ENCODE measurements around the gene ANO5.

The ANO5 gene, protein sequence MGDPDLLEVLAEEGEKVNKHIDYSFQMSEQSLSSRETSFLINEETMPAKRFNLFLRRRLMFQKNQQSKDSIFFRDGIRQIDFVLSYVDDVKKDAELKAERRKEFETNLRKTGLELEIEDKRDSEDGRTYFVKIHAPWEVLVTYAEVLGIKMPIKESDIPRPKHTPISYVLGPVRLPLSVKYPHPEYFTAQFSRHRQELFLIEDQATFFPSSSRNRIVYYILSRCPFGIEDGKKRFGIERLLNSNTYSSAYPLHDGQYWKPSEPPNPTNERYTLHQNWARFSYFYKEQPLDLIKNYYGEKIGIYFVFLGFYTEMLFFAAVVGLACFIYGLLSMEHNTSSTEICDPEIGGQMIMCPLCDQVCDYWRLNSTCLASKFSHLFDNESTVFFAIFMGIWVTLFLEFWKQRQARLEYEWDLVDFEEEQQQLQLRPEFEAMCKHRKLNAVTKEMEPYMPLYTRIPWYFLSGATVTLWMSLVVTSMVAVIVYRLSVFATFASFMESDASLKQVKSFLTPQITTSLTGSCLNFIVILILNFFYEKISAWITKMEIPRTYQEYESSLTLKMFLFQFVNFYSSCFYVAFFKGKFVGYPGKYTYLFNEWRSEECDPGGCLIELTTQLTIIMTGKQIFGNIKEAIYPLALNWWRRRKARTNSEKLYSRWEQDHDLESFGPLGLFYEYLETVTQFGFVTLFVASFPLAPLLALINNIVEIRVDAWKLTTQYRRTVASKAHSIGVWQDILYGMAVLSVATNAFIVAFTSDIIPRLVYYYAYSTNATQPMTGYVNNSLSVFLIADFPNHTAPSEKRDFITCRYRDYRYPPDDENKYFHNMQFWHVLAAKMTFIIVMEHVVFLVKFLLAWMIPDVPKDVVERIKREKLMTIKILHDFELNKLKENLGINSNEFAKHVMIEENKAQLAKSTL

DNA sequence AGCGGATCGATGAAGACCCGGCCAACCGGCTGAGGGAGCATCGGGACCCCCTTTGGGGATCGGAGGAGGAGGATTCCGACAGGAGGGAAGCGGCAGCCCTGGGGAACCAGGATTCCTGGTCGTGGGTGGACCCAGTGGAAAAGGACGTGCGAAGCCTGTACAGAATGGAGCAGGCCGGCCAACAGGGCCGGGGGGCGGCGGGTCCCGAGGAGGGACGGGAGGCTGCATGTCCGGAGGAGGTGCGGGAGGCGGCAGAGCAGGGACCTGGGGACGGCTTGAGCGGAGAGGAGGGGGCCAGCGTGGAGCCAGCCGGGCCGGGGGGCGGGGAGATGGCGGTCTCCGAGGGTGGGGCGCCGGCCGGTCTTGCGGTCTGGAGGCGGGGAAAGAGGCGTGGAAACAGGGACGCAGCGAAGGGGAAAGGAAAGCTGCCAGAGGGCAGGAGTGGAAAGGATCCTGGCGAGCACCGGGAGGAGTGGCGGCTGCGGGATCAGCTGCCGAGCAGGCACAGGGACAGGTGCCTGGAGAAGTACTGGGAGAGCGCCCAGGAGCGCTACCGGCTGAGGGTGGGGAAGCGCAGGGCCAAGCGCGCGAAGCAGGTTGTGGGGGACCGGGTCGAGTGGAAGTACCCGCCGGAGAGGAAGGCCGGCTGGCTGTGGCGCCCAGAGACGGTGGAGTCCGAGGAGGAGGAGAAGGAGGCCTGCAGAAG is at the start of gene ANO5:
Gene ANO5, plus strand, starts transcription at position 444 of the 706 bp plus-strand sequence. CDS start 408 bp downstream, outside the sequence.
- Mint-ChIP-seq H3K4me3 (peak within 1 kb of the TSS; percentile 54), H3K4me1 (ENCODE audit: low read depth) (peaks cover 2% of the 10 kb centered on the region), H3K36me3 (ENCODE audit: low read depth) (no peaks in the 10 kb centered on the region), H3K27ac (no peak within 1 kb of the TSS), H3K27me3 (ENCODE audit: low read depth) (peaks cover 35% of the 10 kb centered on the region), H3K9me3 (no peaks in the 10 kb centered on the region)
- no peak for DNase-seq (ENCODE audit: low spot score)

DNA sequence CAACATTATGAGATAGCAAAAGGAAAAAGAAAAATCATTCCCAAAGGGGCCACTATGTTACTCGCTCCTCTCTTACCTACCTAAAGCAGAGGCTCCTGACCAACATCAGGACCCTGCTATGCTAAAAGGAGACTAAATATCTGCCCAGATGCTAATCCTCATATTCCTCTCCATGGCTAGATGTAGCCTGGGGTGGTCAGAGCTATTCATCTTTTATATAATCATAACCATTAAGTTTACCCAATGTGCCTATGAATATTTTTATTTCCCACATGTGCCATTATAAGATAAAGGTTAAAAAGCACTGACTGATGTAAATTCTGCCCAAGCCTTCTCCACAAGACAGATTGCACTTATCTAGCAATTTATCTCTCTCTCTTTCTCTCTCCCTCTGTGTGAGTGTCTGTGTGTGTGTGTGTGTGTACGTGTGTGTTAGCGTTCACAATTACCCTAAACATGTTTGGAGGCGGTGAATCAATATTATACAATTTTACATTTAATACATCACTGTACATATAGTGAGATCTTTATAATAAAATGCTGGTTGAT is 41.2 kb upstream of the ANO5 start:
- DNase-seq (ENCODE audit: low spot score): no peak
- Mint-ChIP-seq H3K4me1 (ENCODE audit: low read depth) (no peaks in the 10 kb centered on the region), H3K27me3 (ENCODE audit: low read depth) (no peaks in the 10 kb centered on the region), H3K36me3 (ENCODE audit: low read depth) (no peaks in the 10 kb centered on the region), H3K4me3 (no peak overlapping the region), H3K27ac (no peak overlapping the region), H3K9me3 (no peaks in the 10 kb centered on the region)

DNA sequence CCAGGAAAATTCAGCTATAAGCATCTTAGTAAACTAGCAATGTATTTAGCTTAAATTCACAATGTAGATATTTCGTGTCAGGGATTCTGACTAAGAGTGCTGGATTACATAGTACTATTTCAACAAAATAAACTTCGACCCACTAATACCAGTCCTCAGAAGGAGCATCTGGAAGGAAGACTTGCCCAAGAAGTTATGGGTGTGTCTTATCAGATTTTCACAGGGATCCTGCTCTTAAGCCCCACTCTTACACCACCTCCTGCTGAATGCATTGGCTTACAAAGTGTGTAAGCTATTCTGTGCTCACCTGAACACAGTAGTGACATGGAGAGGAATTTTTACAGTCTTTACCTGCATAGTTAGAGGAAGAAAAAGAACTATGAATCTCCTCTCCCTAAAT is 35.4 kb upstream of the ANO5 start:
- no peaks in the 10 kb centered on the region for H3K9me3 Mint-ChIP-seq

DNA sequence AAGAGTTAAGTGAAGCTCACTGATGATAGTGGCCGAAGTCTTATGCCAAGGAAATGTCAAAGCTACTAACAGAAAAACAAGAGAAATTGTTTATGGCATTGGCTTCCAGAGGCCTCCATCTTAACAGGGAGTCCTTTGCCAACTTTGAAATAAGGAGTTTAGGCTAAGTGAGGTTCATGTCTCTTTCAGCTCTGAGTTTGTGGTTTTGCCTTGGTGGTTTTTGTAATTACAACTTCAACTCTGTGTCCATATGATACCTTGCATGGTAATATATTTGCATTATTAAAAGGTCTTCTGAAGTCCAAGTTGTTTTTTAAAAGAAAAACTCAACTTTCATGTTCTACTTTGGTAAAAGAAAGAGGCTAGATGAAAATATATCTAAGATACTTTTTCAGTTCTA is 31.4 kb upstream of the ANO5 start:
- H3K9me3 Mint-ChIP-seq: no peaks in the 10 kb centered on the region
- H3K4me3 Mint-ChIP-seq: no peak overlapping the region
- no peak overlapping the region for H3K27ac Mint-ChIP-seq
- DNase-seq (ENCODE audit: low spot score): no peak
- no peaks in the 10 kb centered on the region for H3K27me3 Mint-ChIP-seq (ENCODE audit: low read depth)
- H3K36me3 Mint-ChIP-seq (ENCODE audit: low read depth): no peaks in the 10 kb centered on the region
- H3K4me1 Mint-ChIP-seq (ENCODE audit: low read depth): no peaks in the 10 kb centered on the region

More for the DNA sequence above, 35.4 kb upstream of the ANO5 start:
- DNase-seq (ENCODE audit: low spot score): no peak
- Mint-ChIP-seq H3K4me1 (ENCODE audit: low read depth) (no peaks in the 10 kb centered on the region), H3K36me3 (ENCODE audit: low read depth) (no peaks in the 10 kb centered on the region), H3K27ac (no peak overlapping the region), H3K27me3 (ENCODE audit: low read depth) (no peaks in the 10 kb centered on the region), H3K4me3 (no peak overlapping the region)

DNA sequence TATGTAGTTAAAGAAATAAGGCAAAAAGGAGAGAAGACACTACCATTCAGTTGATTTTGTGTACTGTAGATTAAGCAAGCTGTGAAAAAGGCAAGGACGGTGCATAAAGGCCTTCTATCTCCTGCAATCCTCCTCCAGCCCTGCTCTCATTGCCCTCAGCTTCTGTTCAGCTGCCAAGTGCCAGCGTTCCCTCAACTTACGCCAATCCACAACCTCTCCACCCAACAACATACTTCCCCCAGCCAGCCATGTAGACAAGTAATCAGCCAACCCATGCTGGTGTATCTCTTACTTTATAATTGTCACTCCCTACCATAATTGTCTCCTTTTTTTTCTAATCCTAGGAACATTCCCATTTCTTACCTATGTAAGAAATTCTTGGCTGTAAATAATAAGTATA is 30.1 kb upstream of the ANO5 start:
- Mint-ChIP-seq H3K4me3 (no peak overlapping the region), H3K4me1 (ENCODE audit: low read depth) (no peaks in the 10 kb centered on the region), H3K9me3 (no peaks in the 10 kb centered on the region), H3K27me3 (ENCODE audit: low read depth) (no peaks in the 10 kb centered on the region), H3K27ac (no peak overlapping the region), H3K36me3 (ENCODE audit: low read depth) (no peaks in the 10 kb centered on the region)
- no peak for DNase-seq (ENCODE audit: low spot score)

DNA sequence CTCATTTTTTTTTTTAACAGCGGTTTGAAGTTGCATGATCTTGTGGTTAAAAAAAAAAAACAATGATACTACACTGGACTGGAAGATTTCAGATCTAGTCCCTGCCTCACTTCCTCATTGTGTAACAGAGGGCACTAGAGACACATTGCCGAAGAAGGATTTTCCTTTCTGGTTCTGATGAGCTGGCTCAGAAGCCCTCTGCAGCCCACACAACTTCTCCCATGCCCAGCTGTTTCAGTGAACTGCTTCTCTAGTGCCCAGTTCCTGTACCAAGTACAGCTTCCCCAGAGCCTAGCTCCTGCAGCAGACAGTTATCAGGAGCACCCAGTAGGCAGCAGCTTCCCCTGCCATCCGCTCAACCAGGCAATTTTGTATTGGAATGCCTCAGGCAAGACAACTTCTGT is 29.5 kb upstream of the ANO5 start:
- no peak overlapping the region for H3K4me3 Mint-ChIP-seq
- no peak for DNase-seq (ENCODE audit: low spot score)
- H3K9me3 Mint-ChIP-seq: no peaks in the 10 kb centered on the region
- no peaks in the 10 kb centered on the region for H3K4me1 Mint-ChIP-seq (ENCODE audit: low read depth)
- no peaks in the 10 kb centered on the region for H3K36me3 Mint-ChIP-seq (ENCODE audit: low read depth)
- H3K27ac Mint-ChIP-seq: no peak overlapping the region
- no peaks in the 10 kb centered on the region for H3K27me3 Mint-ChIP-seq (ENCODE audit: low read depth)

DNA sequence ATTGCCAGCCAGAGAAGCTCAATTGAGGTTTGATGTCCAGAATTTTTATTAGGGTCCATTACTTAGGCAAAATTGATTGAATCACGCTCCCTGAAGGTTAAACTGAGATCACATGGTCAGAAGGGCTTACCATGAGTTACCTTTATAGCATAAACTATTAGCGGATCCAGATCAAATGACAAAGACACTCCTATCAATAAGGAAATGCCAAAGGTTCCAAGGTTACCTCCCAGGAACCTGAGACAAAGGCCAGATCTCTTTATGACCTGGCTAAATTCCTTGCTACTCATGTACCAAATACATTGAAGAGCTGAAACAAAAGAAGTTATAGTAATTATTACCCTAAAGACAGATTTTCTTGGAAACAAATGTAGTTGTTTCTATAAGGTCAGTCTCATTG is 27.8 kb upstream of the ANO5 start:
- DNase-seq (ENCODE audit: low spot score): no peak
- Mint-ChIP-seq H3K27me3 (ENCODE audit: low read depth) (no peaks in the 10 kb centered on the region), H3K27ac (no peak overlapping the region), H3K9me3 (no peaks in the 10 kb centered on the region), H3K36me3 (ENCODE audit: low read depth) (no peaks in the 10 kb centered on the region), H3K4me3 (no peak overlapping the region), H3K4me1 (ENCODE audit: low read depth) (no peaks in the 10 kb centered on the region)

DNA sequence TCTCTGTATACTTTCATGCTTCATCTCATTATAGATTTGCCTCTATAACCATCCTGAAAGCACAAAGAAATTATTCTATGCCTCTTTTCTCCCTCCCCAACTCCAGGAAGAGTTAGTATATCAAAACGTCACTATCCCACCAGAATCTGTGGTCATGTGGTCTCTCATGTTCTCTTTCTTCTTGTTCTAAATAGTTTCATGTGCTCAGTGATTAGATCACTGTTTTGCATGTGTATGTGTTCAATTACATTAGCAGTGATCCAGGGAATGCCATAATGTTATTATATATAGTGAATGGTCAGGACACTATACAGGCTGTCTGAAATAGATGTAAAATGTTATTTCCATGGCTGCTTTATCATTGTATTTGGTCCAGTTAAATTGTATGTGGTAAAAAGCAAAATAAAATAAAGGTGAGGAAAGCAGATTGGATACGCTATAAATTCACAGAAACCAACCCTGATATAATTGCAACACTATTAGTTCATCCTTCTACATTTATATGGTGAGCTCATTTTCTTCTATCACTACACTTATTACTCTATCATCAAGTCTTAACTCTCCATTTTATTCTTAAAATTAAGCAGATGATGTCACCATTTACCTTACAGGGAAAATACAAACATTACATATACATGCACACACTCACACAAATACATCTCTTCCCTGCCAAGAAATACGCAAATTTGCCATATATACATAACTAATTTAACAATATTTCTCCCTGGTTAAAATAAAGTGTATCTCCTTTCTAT is 26.9 kb upstream of the ANO5 start:
- Mint-ChIP-seq H3K36me3 (ENCODE audit: low read depth) (no peaks in the 10 kb centered on the region), H3K27ac (no peak overlapping the region), H3K9me3 (no peaks in the 10 kb centered on the region), H3K4me3 (no peak overlapping the region), H3K4me1 (ENCODE audit: low read depth) (no peaks in the 10 kb centered on the region), H3K27me3 (ENCODE audit: low read depth) (no peaks in the 10 kb centered on the region)
- no peak for DNase-seq (ENCODE audit: low spot score)

DNA sequence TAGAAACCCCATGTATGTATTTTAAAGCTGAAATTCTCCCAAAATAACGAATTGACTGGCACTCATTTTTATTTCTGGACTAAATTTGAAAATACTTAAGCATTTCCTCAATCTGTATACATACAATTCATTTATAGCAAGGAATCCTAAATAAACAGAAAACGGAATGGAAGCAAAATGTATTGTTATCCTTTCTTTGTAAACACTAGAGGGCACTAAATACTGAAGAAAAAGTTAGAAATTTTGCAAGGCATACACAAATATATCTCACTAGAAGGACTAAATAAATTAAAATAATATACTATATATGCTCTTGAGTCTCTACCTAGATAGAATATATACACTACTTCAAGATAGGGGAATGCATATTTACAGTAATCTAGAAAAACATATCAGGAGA is 23.1 kb upstream of the ANO5 start:
- H3K4me1 Mint-ChIP-seq (ENCODE audit: low read depth): no peaks in the 10 kb centered on the region
- no peak overlapping the region for H3K4me3 Mint-ChIP-seq
- no peak for DNase-seq (ENCODE audit: low spot score)
- H3K27ac Mint-ChIP-seq: no peak overlapping the region
- H3K9me3 Mint-ChIP-seq: no peaks in the 10 kb centered on the region
- H3K27me3 Mint-ChIP-seq (ENCODE audit: low read depth): no peaks in the 10 kb centered on the region
- H3K36me3 Mint-ChIP-seq (ENCODE audit: low read depth): no peaks in the 10 kb centered on the region

DNA sequence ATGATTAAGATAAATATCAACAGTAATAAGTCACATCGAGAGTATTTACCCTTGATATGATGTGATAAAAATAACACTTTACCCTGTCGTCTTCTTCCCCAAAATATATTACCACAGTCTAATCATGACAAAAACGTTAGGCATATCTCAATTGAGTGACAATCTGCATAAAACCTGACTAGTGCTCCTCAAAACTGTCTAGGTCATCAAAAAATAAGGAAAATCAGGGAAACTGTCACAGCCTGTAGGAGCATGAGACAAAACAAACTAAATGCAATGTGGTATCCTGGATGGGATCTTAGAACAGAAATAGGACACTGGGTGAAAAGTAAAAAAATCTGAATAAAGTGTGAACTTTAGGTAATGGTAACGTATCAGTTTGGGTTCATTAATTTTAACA is 19.4 kb upstream of the ANO5 start:
- Mint-ChIP-seq H3K4me1 (ENCODE audit: low read depth) (no peaks in the 10 kb centered on the region), H3K27ac (no peak overlapping the region), H3K4me3 (no peak overlapping the region), H3K9me3 (no peaks in the 10 kb centered on the region), H3K36me3 (ENCODE audit: low read depth) (no peaks in the 10 kb centered on the region), H3K27me3 (ENCODE audit: low read depth) (no peaks in the 10 kb centered on the region)
- no peak for DNase-seq (ENCODE audit: low spot score)

DNA sequence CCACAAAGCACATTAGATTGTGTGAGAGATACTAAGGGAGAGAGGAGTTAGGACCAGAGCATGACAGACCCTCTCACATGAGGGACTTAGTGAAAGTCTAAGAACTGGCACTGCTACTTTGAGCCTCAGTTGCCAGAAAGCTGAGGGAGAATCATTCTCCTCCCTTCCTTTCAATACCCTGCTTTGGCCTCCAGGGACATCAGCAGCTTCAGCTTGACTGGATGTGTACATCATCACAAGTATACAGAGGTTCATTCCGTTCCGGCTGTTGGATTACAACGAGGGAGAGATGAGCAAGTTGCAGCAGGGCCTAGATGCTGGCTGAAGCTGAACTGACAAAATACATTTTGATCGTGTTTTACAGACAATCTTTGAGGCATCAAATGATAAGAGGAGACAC is 15.7 kb upstream of the ANO5 start:
- H3K9me3 Mint-ChIP-seq: no peaks in the 10 kb centered on the region
- H3K4me3 Mint-ChIP-seq: no peak overlapping the region
- H3K27ac Mint-ChIP-seq: no peak overlapping the region
- no peaks in the 10 kb centered on the region for H3K4me1 Mint-ChIP-seq (ENCODE audit: low read depth)
- H3K27me3 Mint-ChIP-seq (ENCODE audit: low read depth): no peaks in the 10 kb centered on the region
- no peaks in the 10 kb centered on the region for H3K36me3 Mint-ChIP-seq (ENCODE audit: low read depth)
- DNase-seq (ENCODE audit: low spot score): no peak

DNA sequence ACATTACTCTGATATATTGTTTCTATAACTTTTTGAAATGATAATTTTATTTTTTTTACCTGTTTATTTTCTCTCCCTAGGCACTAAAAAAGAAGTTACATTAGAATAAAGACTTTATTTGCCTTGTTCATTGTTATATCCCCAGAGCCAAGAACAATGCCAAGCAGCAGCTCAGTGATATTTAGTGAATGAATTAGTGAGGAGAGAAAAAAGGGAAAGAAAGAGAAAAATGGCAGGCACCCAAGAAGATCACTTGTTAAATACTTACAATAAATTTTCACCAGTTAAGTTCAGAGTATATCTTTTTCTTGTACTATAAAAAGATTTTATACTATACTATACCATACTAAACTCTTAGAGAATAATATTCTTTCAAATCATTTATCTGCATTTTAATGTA is 13.3 kb upstream of the ANO5 start:
- DNase-seq (ENCODE audit: low spot score): no peak
- no peak overlapping the region for H3K4me3 Mint-ChIP-seq
- H3K9me3 Mint-ChIP-seq: no peaks in the 10 kb centered on the region
- no peaks in the 10 kb centered on the region for H3K4me1 Mint-ChIP-seq (ENCODE audit: low read depth)
- no peak overlapping the region for H3K27ac Mint-ChIP-seq
- H3K36me3 Mint-ChIP-seq (ENCODE audit: low read depth): no peaks in the 10 kb centered on the region
- no peaks in the 10 kb centered on the region for H3K27me3 Mint-ChIP-seq (ENCODE audit: low read depth)

DNA sequence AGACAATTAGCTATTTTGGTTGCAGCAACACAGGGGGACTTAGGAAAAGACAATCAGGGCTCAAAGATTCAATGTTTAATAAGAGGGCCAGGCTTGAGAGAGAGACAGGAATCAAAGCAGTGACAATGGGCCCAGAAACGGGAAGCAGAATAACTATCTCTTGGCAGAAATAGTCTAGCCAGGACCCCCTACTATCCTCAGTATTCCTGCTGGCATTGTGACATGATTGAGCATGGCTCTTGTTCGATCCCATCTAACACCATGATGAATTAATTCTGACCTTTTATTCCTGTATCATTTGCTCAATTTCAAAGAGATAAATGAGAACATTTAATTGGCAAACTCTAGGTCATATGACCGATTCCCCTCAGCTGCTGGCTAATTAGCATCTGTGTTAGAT is 12.8 kb upstream of the ANO5 start:
- Mint-ChIP-seq H3K36me3 (ENCODE audit: low read depth) (no peaks in the 10 kb centered on the region), H3K27me3 (ENCODE audit: low read depth) (no peaks in the 10 kb centered on the region), H3K4me1 (ENCODE audit: low read depth) (no peaks in the 10 kb centered on the region), H3K9me3 (no peaks in the 10 kb centered on the region), H3K27ac (no peak overlapping the region), H3K4me3 (no peak overlapping the region)
- no peak for DNase-seq (ENCODE audit: low spot score)

Measured in T-helper 2 cell treated with Interferon-gamma antibody and Interleukin-4, amounts not matched to agents 5 μg/mL and 100 μg/mL, for 36 hours (primary cell).